Measurements from ENCODE around the gene CD163. TPM values are rescaled to one million over a fixed set of nuclear protein-coding genes. Genes with fewer than 3 reads are reported as not detected.

Gene CD163
- total RNA-seq, 1 experiment from 2014 or later: 0.64 TPM

- H3K27ac ChIP-seq (ENCODE audit: low read length): no peak overlapping the region
- no peaks in the 10 kb centered on the region for H3K9me3 ChIP-seq (ENCODE audit: control insufficient read depth, insufficient read depth, low read depth, low read length)
- no peaks in the 10 kb centered on the region for H3K27me3 ChIP-seq (ENCODE audit: control insufficient read depth, insufficient read depth, low read length)
- no peak overlapping the region for H3K4me3 ChIP-seq (ENCODE audit: low read depth in 2 of 2, low read length in 2 of 2)
- TF ChIP-seq TCF7L2 (IDR thresholded peaks at IDR 0.05; ENCODE audit: low read depth, low read length): no peak
- no peak for TF ChIP-seq REST (IDR thresholded peaks at IDR 0.05; ENCODE audit: insufficient read depth in 1 of 2, low read depth in 2 of 2, low read length in 1 of 2)
- no peak for TF ChIP-seq CTCF (IDR thresholded peaks at IDR 0.05)
- TF ChIP-seq POLR2AphosphoS5 (IDR thresholded peaks at IDR 0.05; ENCODE audit: low read depth, low read length): no peak
- TF ChIP-seq SIN3A (IDR thresholded peaks at IDR 0.05; ENCODE audit: borderline replicate concordance, insufficient read depth, low read depth, low read length): no peak
- intact Hi-C loops (cut with micrococcal nuclease; ENCODE audit: unreplicated experiment) (no loop called here), in situ Hi-C loops (cut with HindIII; ENCODE audit: low pct_unique_long_range_greater_than_20kb, low sequenced_read_pairs) (no loop called here)
- ATAC-seq: 0 out of 2 replicates have a peak, but pooled peaks have one; percentile 17
- BruUV-seq (replicated peaks): no TSS peak
- ChIA-PET CTCF (no interaction called here), POLR2A (no interaction called here)
- no peaks in the 10 kb centered on the region for H3K4me1 ChIP-seq (ENCODE audit: control insufficient read depth, insufficient read depth, low read length)
- no peak for DNase-seq (ENCODE audit: low read depth, low spot score)
- no peaks in the 10 kb centered on the region for H3K36me3 ChIP-seq (ENCODE audit: control insufficient read depth, insufficient read depth, low read length)
These were observed 70.2 kb downstream of the CD163 start for GRCh38 chr12:7433276-7433822.

GRCh38 chr12:7431993-7432685 is 71.4 kb downstream of the CD163 start:
- Histone ChIP-seq H3K4me3 (ENCODE audit: low read depth in 2 of 2, low read length in 2 of 2) (no peak overlapping the region), H3K36me3 (ENCODE audit: control insufficient read depth, insufficient read depth, low read length) (no peaks in the 10 kb centered on the region), H3K4me1 (ENCODE audit: control insufficient read depth, insufficient read depth, low read length) (no peaks in the 10 kb centered on the region), H3K27ac (ENCODE audit: low read length) (no peak overlapping the region), H3K9me3 (ENCODE audit: control insufficient read depth, insufficient read depth, low read depth, low read length) (no peaks in the 10 kb centered on the region), H3K27me3 (ENCODE audit: control insufficient read depth, insufficient read depth, low read length) (no peaks in the 10 kb centered on the region)
- DNase-seq (ENCODE audit: low read depth, low spot score) (no peak), ATAC-seq (no peak)
- in situ Hi-C loops (cut with HindIII; ENCODE audit: low pct_unique_long_range_greater_than_20kb, low sequenced_read_pairs) (no loop called here), intact Hi-C loops (cut with micrococcal nuclease; ENCODE audit: unreplicated experiment) (no loop called here)
- BruUV-seq (replicated peaks): no TSS peak
- ChIA-PET CTCF (no interaction called here), POLR2A (no interaction called here)
- no peak for TF ChIP-seq REST (IDR thresholded peaks at IDR 0.05; ENCODE audit: insufficient read depth in 1 of 2, low read depth in 2 of 2, low read length in 1 of 2)
- no peak for TF ChIP-seq CTCF (IDR thresholded peaks at IDR 0.05)
- TF ChIP-seq SIN3A (IDR thresholded peaks at IDR 0.05; ENCODE audit: borderline replicate concordance, insufficient read depth, low read depth, low read length): no peak
- no peak for TF ChIP-seq TCF7L2 (IDR thresholded peaks at IDR 0.05; ENCODE audit: low read depth, low read length)
- TF ChIP-seq POLR2AphosphoS5 (IDR thresholded peaks at IDR 0.05; ENCODE audit: low read depth, low read length): no peak

Data from Panc1 (cell line).